ENCODE measurements around the gene MCRIP2.
"Not testable (repeated sequence)": the region's sequence is repeated elsewhere in the genome, so short reads cannot be mapped to it uniquely, and the experiment has no call there.

MCRIP2 gene, protein sequence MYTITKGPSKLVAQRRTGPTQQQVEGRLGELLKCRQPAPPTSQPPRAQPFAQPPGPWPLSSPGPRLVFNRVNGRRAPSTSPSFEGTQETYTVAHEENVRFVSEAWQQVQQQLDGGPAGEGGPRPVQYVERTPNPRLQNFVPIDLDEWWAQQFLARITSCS

DNA sequence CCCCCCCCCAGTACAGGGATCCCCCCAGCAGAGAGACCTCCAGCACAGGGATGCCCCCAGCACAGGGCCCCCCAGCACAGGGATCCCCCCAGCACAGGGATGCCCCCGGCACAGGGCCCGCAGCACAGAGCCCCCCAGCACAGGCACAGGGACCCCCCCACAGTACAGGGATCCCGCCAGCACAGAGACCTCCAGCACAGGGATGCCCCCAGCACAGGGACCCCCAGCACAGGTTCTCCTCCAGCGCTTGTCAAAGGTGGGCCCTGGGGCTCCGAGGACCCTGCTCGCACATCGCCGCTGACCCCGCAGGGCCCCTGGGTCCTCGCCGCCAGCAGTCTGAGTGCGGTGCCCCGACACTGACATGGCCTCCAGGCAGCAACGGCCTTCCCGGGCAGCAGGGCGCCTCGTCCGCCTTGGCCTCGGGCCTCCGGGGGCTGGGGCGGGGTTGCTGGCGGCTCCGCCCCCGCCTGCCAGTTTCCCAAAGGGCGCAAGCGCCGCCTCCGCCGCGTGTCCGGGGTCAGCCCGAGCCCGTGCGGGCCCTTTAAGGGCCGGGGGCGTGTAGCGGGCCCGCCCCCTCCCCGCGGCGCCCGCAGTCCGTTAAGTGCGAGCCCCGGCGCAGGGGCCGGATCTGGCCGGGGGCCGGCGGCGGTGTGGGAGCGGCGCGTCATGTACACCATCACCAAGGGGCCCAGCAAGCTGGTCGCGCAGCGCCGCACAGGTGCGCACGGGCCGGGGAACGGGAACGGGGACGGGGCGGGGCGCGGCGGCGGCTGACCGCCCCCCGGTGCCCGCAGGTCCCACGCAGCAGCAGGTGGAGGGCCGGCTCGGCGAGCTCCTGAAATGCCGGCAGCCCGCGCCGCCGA is at the start of gene MCRIP2:
Gene MCRIP2 (plus strand): TSS at position 503 of the 863 bp plus-strand sequence. CDS start 164 bp downstream, at position 667.
- DNase-seq = peak; percentile 42

DNA sequence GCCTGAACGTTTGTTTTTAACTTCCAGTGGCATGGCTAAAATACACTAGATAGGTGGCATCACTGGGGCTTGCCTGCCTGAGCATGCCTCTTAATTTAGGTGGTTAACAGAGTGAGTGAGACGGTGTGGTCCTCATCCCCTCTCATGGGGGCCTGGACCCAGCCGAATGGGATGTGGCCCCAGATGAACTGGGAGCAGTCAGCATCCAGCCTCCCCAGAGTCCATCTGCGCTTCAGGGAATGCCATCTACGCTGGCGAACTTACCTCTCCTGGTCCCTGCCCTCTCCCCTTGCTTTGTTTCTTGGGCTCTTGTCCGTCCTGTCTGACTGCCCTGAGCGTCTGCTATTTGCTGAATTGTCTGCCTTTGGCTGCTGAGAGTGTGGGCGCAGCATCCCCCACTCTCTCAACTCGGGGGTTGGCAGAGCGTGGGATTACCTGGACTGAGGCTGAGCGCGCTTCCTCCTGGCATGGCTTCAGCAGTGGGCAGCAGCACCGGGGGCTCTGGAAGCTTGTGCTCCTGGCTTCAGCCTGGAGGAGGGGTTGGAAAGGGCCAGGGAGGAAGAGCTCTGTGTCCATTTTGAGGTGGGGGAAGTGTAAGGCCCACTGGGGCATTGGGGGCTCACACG is 49.6 kb upstream of the MCRIP2 start:
- no peak for DNase-seq

DNA sequence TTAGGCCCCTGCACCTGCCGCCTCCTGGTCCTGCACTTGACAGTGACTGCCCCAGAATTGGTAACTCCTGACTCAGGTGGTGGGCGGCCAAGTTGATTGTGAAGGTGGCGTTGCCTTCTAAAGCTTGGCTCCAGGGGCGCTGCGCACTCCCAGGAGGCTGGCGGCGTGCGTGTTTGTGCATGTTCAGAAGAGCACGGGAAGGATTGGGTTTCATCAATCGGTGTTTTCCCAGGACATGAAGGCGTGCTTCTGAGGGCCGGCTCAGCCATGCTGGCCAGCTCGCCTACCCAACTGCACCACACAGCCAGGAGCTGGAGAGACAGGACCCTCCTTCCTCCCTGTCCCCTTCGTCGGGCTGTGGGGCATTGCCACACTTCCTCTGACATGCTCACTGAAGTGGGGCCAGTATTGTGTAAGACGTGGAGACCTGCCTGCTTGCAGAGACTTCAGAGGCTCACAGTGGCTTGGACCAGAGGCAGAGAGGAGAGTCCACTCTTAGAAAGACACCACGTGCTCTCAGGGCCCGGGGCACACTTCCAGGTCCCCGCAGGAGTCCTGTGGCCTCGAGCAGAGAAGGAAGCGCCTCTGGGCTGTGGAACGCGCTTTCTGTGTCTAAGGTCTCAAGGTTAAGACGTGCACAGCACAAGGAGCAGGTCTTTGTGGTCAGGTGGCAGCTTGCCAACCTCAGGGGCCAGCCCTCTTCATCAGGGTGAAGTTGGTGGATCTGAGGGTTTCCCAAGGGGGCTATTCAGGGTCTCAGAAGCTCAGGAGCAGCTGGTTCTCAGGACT is 48.9 kb upstream of the MCRIP2 start:
- peak; percentile 80 for DNase-seq

DNA sequence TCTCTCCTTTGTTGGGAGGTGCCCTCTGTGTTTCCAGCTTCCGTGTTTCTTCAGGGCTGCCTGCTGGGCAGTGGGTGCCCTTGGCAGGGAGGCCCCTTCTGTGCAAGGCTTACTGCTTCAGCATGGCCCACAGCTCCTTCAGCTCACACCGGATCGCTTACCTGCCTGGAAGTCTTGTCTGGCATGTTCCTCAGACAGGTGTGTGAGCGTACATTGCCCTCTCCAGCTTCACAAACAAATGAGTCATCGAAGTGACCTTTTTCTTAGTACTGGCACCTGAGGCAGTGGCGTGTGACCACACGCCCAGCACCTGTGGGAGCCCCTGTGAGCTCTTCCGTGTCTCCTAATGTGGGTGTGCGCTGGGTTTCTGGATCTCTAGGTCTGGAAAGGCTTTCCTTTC is 48.2 kb upstream of the MCRIP2 start:
- peak; percentile 81 for DNase-seq

DNA sequence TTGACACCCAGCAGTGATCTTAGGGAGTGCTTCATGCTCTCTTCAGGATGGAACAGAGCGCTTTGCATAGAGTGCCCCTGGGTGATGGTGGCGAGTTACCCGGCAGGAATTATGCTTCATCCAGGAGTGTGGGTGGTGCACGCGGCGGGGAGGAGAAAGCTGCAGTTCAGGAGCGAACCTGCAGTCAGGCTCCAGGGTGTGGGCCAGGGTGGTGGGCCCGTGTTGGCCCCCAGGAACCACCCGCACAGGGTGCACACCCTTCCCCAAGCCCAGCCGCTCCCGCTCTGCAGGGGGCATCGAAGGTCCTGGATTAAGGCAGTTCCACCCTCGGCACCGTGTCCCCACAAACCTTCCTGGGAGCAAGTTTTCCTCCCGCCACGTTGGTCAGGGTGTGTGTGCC is 47.8 kb upstream of the MCRIP2 start:
- DNase-seq = no peak

DNA sequence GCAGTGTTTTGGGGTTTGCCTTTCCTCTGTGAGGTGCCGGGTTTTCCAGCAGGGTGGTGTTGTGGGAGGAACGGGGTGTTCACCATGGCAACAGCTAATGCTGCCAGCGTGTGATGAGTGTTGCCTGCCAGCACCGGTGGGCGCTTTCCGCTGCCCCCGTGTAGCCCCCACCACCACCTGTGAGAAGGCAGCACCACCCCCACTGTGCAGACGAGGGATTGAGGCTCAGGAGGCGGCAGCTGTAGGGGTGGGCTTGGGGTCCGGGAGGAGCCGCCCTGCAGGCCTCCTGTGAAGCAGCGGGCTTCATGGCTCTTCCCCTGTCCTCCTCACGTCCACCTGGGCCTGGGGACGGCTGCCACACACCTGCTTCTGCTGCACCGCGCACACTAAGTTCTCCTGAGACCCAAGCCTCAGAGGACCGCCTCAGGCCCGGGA is 46.5 kb upstream of the MCRIP2 start:
- DNase-seq = no peak

DNA sequence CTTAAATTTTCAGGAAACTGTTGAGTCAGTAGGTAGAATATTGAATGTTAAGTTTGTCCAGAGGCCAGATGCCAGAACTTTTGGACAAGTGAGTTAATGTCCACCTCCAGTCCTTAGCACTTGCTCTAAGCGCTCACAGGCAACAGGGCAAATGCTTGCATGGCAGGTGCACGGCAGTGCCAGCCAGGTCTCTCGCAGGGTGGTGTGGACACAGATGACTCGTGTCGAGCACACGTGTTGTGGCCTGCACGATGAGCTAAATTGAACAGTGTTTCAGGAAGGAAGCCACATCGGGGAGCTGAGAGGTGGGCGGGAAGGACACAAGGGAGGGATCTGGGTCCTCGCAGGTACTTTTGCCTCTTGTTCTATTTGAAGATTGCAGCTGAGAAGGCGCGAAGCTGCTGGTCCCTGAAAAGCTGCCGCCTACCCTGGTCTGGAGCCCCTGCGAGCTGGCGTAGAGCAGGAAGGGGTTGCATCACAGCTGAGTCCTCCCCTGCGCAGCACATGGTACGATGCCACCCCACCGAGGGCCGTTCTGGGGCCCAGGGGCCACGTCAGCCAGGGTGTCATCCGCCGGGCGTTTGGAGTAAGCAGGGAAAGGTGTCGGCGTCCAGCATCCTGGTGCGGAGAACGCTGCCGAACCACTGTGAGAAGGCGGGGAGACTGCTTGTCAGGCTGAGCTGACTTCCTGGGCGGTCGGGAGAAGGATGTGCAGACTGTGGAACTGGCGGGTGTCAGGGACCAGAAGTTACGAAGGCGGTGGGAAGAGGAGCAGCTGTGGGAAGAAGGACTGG is 45.5 kb upstream of the MCRIP2 start:
- no peak for DNase-seq

DNA sequence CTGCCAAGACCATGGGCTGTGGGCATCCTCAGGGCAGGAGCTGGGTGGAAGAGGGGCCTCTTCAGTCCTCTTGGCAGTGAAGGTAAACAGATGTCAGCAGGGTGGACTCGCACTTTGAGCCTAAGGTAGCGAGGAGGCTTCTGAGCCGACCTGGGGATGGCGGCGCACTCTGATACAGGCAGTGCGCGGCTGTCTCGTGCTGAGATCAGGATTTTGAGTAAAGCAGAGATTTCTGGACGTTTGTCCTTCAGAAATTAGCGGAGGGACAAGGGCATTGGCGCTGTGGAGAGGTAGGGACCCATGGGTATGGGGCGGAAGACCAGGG is 44.9 kb upstream of the MCRIP2 start:
- no peak for DNase-seq

DNA sequence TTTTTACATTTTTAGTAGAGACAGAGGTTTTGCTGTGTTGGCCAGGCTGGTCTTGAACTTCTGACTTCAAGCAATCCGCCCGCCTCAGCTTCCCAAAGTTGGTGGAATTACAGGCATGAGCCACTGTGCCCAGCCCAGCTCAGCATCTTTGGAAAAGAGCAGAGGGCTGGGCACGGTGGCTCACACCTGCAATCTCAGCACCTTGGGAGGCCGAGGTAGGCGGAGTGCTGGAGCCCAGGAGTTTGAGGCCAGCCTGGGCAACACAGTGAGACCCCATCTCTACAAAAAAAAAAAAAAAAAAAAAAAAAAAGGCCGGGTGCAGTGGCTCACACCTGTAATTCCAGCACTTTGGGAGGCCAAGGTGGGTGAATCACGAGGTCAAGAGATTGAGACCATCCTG is 44.0 kb upstream of the MCRIP2 start:
- not testable (repeated sequence) for DNase-seq

DNA sequence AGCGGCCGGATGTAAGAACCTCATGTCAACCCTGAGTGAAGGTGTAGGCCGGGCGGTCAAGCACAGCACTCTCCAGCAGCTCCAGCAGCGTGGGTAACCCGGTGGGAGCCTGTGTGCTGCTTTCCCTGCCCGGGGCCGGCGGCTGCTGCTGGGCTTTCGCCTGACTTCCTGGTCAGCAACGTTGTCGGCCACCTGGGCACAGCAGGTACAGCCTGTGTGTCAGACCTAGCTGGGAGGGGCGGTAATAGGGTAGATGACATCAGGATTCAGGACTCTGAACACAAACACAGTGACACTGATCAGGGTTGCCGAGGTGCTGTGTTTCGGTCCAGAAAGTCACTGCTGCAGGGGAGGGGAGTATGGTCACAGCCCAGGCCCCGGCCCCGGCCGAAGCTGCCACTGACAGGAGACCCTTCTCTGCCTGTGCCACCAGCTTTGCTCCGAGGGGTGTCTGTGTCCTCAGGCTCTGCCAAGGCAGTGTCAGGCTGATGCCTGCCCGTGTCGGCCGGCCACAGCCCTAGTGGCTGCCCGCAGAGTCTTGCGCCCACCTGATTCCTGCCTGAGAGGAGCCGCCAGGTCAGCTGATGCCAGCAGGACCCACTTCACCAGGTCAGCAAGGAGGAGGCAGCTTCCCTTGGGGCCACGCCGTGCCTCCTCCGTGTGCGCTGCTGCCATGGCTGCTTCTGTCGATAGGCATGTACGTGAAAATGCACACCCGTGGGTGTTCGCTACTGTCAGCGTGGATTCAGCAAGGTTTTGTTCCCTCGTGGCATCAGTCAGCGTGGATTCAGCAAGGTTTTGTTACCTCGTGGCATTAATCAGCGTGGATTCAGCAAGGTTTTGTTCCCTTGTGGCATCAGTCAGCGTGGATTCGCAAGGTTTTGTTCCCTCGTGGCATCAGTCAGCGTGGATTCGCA is 42.5 kb upstream of the MCRIP2 start:
- no peak for DNase-seq

DNA sequence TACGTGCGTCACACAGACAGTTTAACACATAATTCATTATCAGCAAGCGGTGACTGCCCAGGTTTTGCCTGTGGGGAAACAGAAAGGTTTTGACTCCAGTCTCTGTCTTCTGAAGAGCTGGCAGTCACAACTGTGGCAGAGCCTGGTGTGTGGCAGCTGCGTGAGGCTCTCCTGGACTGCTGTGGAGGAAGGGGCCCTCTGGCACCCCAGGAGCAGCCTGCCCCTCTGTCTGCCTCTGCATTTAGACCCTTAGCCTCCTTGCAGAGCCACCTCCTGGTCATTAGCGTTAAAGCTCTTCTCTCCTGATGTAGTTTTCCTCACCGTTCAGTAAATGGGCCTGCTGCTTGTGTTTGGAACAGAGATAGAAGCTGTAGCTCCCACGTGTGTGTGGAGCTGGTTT is 40.8 kb upstream of the MCRIP2 start:
- DNase-seq = no peak

DNA sequence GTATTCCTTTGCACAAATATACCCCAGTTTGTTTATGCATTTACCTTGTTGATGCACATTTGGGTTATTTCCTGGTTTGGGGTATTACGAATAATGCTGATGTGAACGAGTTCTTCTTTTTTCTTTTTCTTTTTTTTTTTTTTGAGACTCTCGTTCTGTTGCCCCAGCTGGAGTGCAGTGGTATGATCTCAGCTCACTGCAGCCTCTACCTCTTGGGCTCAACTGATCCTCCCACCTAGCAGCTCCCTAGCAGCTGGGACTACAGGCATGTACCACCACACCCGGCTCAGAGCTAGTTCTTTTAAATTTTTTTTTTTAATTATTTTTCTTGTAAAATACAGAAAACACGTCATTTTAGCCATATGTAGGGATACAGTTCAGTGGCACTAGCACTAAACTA is 37.7 kb upstream of the MCRIP2 start:
- no peak for DNase-seq

DNA sequence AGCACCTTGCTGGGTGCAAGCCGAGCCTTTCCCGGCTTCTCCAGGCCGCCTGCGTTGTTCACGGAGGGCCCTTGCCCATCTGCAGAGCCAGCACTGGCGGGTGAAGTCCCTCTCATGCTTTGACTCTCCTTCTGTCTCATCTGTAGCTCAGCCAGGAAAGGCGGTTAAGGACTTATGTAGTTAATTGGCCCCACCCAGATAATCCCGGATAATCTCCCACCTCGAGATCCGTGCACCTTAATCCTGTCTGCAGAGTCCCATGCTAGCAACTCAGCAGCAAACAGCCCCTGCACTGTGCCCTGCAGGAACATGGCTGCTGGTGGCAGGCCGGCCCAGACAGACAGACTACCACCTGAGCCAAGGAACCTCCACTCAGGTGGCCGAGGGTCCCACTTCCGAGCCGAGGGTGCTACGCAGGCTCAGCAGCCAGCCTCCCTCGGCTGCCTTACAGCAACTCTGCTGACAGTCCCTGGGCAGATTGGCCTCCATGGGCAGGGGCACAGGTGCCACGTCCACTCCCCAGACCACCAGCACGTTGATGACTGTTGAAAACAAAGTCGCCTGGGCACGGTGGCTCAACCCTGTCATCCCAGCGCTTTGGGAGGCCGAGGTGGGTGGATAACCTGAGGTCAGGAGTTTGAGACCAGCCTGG is 34.8 kb upstream of the MCRIP2 start:
- no peak for DNase-seq

DNA sequence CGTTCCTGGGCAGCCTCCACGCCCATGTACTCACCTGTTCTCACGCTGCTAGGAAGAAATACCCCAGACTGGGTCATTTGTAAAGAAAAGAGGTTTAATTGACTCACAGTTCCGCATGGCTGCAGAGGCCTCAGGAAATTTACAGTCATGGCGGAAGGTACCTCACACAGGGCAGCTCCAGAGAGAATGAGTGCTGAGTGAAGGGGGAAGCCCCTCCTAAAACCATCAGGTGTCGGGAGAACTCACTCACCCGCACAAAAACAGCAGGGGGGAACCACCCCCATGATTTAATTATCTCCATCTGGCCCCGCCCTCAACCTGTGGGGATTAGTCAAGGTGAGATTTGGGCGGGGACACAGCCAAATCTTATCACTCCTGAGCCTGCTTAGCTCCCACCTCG is 33.6 kb upstream of the MCRIP2 start:
- peak; percentile 27 for DNase-seq

DNA sequence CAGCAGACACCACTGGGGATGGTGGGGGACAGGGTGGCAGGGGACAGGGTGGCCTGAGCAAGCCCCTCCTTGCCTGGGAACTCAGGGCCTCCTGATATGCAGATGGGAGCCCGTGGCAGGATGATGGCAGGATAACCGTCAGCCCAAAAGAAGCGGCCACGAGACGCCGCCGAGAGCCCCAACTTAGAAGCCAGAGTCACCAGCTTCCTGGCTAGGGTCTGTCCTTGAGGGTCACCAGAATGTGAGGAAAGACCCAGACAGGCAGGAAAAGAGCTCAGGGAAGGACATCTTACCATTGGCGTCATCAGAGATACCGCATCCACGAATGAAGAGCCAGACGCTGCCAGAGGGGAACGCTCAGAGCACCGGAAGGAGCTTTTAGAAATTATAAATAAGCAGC is 32.3 kb upstream of the MCRIP2 start:
- no peak for DNase-seq

DNA sequence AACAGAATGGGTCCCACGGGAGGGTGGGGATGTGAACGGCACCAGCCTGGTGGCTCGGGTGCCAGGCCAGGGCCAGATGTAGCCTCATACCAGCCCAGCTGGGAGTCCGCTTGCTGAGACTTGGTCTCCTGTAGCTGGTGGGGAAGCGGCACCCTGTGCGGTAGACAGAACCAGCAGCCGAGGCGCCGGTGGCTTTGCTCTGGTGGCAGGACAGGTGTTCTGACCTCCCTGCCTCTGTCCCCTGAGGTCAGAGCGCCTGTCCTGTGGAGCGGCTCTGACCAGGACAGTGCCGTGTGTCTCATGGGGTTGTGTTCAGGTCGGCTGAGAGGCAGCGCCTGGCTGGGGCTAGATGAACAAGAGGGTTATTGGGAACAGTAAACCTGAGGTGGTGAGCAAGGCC is 31.6 kb upstream of the MCRIP2 start:
- DNase-seq = no peak

DNA sequence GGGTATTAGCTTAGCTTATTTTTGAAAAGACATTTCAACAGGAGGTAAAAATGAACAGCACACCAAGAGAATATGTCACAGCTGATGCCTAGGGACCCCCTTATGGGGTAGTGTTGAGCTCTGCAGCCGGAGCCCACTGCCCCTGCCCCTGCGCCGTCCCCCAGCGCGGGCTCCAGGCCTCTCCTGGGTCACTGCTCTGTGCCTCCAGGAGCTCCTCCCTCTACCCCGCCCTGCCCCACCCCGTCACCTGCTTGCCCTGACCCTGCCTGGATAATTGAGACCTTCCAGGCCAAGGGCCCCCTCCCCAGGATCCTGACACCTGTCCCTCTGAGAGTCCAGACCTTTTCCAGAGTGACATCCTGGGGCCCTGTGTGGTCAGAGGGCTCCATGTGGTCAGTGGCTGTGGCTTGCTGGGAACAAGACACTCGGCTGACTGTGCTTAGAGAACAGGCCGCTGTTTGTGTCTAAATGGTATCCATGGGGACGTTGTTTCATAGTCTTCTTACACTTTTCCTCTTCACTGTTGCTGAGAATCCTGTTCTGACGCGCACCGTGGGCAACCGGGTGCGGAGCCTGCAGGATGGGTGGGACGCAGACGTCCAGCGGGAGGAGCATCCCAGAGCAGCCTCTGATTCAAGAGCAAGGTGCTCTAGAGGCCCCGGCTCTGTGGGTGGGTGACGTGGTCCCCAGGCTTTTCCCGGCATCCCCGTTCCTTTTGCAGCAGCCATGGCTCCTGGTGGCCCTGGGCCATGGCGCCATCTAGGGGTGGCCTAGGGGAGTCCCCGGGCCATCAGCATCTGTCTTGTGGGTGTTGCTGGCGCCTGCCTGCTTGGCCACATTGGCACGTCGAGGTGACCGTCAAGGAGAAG is 30.9 kb upstream of the MCRIP2 start:
- no peak for DNase-seq

DNA sequence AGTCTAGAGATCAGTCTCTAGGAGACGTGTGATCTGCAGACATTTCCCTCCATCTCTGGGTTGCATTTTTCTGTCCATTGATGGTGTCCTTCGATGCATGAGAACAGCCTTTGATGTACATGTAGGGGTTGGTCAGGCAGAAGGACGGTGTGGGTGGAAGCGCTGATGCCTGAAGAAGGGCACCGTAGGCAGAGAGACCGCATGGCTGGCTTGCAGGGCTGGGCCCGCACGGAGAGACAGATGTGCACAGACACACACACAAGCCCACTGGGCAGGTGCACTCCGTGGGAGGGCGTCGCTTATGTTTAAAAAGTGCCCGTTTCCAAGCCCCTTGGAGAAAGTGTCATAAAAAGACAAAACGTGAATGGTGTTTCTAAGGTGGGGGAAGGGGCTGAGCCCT is 26.5 kb upstream of the MCRIP2 start:
- no peak for DNase-seq

DNA sequence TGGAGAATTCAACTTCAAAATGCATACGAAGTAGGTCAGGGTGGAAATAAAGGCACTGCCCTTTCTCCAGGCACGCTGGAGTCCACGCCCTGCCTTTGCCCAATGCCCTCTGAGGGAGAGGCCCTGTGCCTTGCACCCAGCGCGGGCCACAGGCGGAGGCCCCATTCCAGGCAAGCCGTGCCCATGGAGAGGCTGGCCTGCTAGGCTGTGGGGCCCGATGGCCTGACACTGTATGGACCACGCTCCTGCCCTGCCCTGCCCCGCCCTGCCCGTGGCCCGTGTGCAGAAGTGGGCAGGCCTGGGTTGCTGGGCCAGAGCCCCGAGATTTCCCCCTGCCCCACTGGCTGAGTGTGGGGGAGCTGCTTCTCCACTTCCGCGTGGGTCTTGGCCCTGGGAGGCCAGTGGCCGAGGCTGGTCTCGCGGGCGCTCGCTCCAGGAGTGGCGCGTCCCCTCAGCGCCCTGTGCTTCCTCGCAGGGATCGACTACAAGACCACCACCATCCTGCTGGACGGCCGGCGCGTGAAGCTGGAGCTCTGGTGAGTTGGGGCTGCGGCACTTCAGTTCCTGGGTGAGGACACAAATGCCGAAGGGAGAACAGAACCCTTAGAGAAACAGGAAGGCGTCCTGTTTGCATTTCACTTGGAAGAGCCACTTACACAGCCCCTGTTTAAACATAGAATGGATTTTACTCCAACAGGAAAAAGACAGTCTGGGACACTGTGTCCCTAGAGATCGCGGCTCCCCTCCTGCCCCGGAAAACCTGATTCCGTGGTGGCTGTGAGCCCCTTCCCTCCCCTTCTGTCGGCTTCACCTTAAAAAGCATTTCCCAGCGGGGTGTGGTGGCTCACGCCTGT is 24.7 kb upstream of the MCRIP2 start:
- DNase-seq = no peak

All from DMS79 (cell line).